CD4-positive, alpha-beta T cell treated with Interleukin-1 beta for 1 hour (primary cell): ENCODE data around the gene ATP1B2.

Source experiments
- DNase-seq, 2 donors: peaks; one replicate each; pipeline ENCODE4 v3.0.0-alpha.2; 2020 to 2022

ATP1B2 gene

GRCh38 chr17:7686222-7687071 lies 35.7 kb downstream of the ATP1B2 start:
- DNase-seq, result peak; percentile 74 to 83

- DNase-seq, result peak; percentile 91 to 92
These were observed 36.6 kb downstream of the ATP1B2 start, which contains the start of gene TP53 for GRCh38 chr17:7687072-7687907. Gene TP53 (minus strand): TSS chr17:7687490. CDS start chr17:7676594, 10,896 bp downstream.

- peak; percentile 96 to 97 for DNase-seq
These were observed 37.4 kb downstream of the ATP1B2 start, which contains the start of gene WRAP53 for GRCh38 chr17:7687908-7688807. Gene WRAP53 (plus strand): TSS chr17:7688477. CDS start chr17:7688649, 172 bp downstream.

- no peak for DNase-seq
These were observed 38.1 kb downstream of the ATP1B2 start for GRCh38 chr17:7688808-7689316.

- no peak for DNase-seq
These were observed 44.9 kb downstream of the ATP1B2 start for GRCh38 chr17:7695586-7695985.

- no peak for DNase-seq
These were observed 47.3 kb downstream of the ATP1B2 start for GRCh38 chr17:7697828-7698588.

- DNase-seq, result no peak
These were observed 49.8 kb downstream of the ATP1B2 start for GRCh38 chr17:7700510-7700909.

GRCh38 chr17:7701681-7702080 lies 51.0 kb downstream of the ATP1B2 start:
- no peak for DNase-seq

- no peak for DNase-seq
These were observed 52.0 kb downstream of the ATP1B2 start for GRCh38 chr17:7702776-7703175.

GRCh38 chr17:7703584-7704479 lies 53.1 kb downstream of the ATP1B2 start:
- DNase-seq, result peak in 1 of 2 donors; percentile 29

GRCh38 chr17:7704601-7705268 lies 54.0 kb downstream of the ATP1B2 start, which contains the start of gene EFNB3:
Gene EFNB3 (plus strand): TSS chr17:7705202. CDS start chr17:7705599, 397 bp downstream.
- DNase-seq, result no peak

GRCh38 chr17:7705269-7706255 lies 54.8 kb downstream of the ATP1B2 start:
- DNase-seq, result no peak

- no peak for DNase-seq
These were observed 56.1 kb downstream of the ATP1B2 start for GRCh38 chr17:7706631-7707354.
